Liver (tissue), 9 donors: Measurements from ENCODE around the gene GLRX3. TPM values are rescaled to one million over a fixed set of nuclear protein-coding genes. Genes with fewer than 3 reads are reported as not detected.
"Not testable (repeated sequence)": the region's sequence is repeated elsewhere in the genome, so short reads cannot be mapped to it uniquely, and the experiment has no call there.

Experiments
- DNase-seq: peaks from one replicate; pipeline ENCODE4 v3.0.0-alpha.2; 2017; ENCODE audit warnings: low spot score
- H3K27ac ChIP-seq, 2 donors: one replicate each; pipeline ENCODE4 v1.7.0; 2013; ENCODE audit warnings: inconsistent platforms in 2 of 2, low read length in 2 of 2, control low read depth in 1 of 2, low read depth in 1 of 2, mild to moderate bottlenecking in 1 of 2
- H3K27me3 ChIP-seq, 4 donors: one replicate each; pipeline versions ENCODE4 v1.6.1 to v1.7.0; 2013; ENCODE audit warnings: low read length in 3 of 4, inconsistent platforms in 1 of 4, mild to moderate bottlenecking in 1 of 4, moderate library complexity in 1 of 4; ENCODE audit not compliant: control insufficient read depth in 4 of 4, insufficient read depth in 4 of 4
- H3K36me3 ChIP-seq, 4 donors: one replicate each; pipeline versions ENCODE4 v1.6.1 to v1.7.0; 2013; ENCODE audit warnings: low read length in 3 of 4, mild to moderate bottlenecking in 3 of 4, low read depth in 1 of 4, moderate library complexity in 1 of 4; ENCODE audit not compliant: control insufficient read depth in 4 of 4, insufficient read depth in 3 of 4
- H3K4me1 ChIP-seq, 4 donors: one replicate each; pipeline versions ENCODE4 v1.6.1 to v1.7.0; 2013; ENCODE audit warnings: low read length in 3 of 4, mild to moderate bottlenecking in 3 of 4, moderate library complexity in 1 of 4; ENCODE audit not compliant: control insufficient read depth in 4 of 4, insufficient read depth in 4 of 4
- H3K4me3 ChIP-seq, 3 donors: one replicate each; pipeline versions ENCODE4 v1.6.1 to v1.7.0; 2013; ENCODE audit warnings: low read length in 3 of 3, control low read depth in 1 of 3, low read depth in 1 of 3, mild to moderate bottlenecking in 1 of 3
- H3K9ac ChIP-seq, 2 donors: one replicate each; pipeline ENCODE4 v1.7.0; 2013; ENCODE audit warnings: low read length in 2 of 2, mild to moderate bottlenecking in 2 of 2, moderate library complexity in 2 of 2, control low read depth in 1 of 2, low read depth in 1 of 2
- H3K9me3 ChIP-seq, 4 donors: one replicate each; pipeline versions ENCODE4 v1.6.1 to v1.7.0; 2013; ENCODE audit warnings: low read length in 3 of 4; ENCODE audit not compliant: control insufficient read depth in 4 of 4
- EGR1 ChIP-seq, 2 donors: IDR thresholded peaks; 2 replicates each; pipeline ENCODE4 v1.6.1; 2016 to 2018; ENCODE audit warnings: antibody characterized with exemption in 2 of 2, low read depth in 2 of 2
- FOXA1 ChIP-seq: IDR thresholded peaks from 2 replicates; pipeline ENCODE4 v1.6.1; 2016; ENCODE audit warnings: antibody characterized with exemption
- FOXA2 ChIP-seq: IDR thresholded peaks from 2 replicates; pipeline ENCODE4 v1.6.1; 2016; ENCODE audit warnings: antibody characterized with exemption
- GABPA ChIP-seq, 2 donors: IDR thresholded peaks in 1 of 2; conservative IDR thresholded peaks in 1 of 2; 2 replicates each; pipeline ENCODE4 v1.6.1; 2016; ENCODE audit warnings: antibody characterized with exemption in 2 of 2, mild to moderate bottlenecking in 1 of 2, moderate library complexity in 1 of 2
- JUND ChIP-seq, 2 donors: IDR thresholded peaks; 2 replicates each; pipeline ENCODE4 v1.6.1; 2016; ENCODE audit warnings: antibody characterized with exemption in 2 of 2
- RAD21 ChIP-seq, 2 donors: IDR thresholded peaks; 2 replicates each; pipeline ENCODE4 v1.6.1; 2016; ENCODE audit warnings: antibody characterized with exemption in 2 of 2, mild to moderate bottlenecking in 2 of 2
- TAF1 ChIP-seq: conservative IDR thresholded peaks from 2 replicates; pipeline ENCODE4 v1.6.1; 2016; ENCODE audit warnings: antibody characterized with exemption, mild to moderate bottlenecking
- WGBS: extraction: QIAGEN DNeasy Blood & Tissue Kit; methylation state at CpG from one replicate; pipeline ENCODE4 v1.1.7; 2013; 5-methylcytosine and 5-hydroxymethylcytosine counted together
- polyA plus RNA-seq, 2 donors: library from polyadenylated mRNA; stranded (reverse) in 1 of 2; unstranded in 1 of 2; fragments of 200-250 nt in 1 of 2; fragments of >200 nt in 1 of 2; fragmentation: Nextera tagmentation in 1 of 2; extraction: Ambion mirVana in 1 of 2; gene quantifications; one replicate each; pipeline versions ENCODE4 v1.2.1 to v1.2.3, GENCODE V29; 2013 to 2015
- total RNA-seq, 2 donors: library from RNA; depleted of rRNA; stranded (reverse); fragments of >200 nt; gene quantifications; one replicate each; pipeline ENCODE4 v1.2.3, GENCODE V29; 2014
- TF ChIP-seq, protein P1 (sequence below): IDR thresholded peaks from 2 replicates; pipeline ENCODE4 v1.6.1; 2016; ENCODE audit warnings: antibody characterized with exemption
- TF ChIP-seq, protein P2 (sequence below): IDR thresholded peaks from 2 replicates; pipeline ENCODE4 v1.6.1; 2016; ENCODE audit warnings: antibody characterized with exemption
- TF ChIP-seq, protein P3 (sequence below): IDR thresholded peaks from 2 replicates; pipeline ENCODE4 v1.6.1; 2016; ENCODE audit warnings: antibody characterized with exemption
- donor health status: healthy.
- donor health status: healthy.
- donor health status: healthy.
- donor health status: healthy.
- donor health status: healthy.

The GLRX3 gene
- total and polyA plus RNA-seq, 4 donors = 24.0 to 34.0 (median 28.5) TPM

DNA sequence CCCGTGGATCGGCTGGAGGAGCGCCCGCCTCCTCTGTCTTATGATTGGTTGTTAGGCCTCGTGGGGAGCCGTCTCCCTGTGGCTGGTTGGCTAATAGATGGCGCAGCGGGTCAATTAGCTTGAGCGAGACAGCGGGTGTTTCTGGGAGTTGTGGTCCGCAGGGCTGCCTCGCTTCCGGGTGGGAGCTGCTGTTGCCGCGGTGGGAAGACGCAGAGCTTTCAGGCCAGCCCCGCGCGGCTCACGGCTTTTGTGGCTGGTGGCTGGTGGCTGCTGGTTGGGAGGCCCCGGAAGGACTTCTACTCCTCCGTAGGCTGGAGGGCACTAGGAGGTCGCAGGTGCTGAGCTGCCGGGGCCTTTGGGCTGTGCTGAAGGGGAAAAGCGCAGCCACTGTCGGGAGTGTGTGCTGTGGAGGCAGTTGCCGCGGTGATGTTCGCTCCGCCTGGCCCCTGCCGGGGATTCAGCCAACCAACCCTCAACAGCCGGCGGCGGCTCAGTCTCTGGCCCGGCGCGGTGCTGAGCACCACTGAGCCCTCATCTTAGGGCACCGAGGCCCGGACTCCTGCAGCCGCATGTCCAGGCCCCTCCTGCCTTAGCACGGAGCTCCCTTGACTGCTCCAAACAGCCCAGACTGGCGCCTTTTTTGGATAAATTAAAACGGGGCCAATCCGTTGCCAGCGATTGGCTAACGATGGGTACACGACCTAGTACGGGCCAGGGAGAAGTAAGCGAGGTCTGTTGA is 24.9 kb upstream of the GLRX3 start (continued):
- TF ChIP-seq, protein P1, sequence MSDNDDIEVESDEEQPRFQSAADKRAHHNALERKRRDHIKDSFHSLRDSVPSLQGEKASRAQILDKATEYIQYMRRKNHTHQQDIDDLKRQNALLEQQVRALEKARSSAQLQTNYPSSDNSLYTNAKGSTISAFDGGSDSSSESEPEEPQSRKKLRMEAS = peak; percentile 59
- TF ChIP-seq FOXA2 = no peak
- TF ChIP-seq FOXA1 = no peak
- TF ChIP-seq, protein P2, sequence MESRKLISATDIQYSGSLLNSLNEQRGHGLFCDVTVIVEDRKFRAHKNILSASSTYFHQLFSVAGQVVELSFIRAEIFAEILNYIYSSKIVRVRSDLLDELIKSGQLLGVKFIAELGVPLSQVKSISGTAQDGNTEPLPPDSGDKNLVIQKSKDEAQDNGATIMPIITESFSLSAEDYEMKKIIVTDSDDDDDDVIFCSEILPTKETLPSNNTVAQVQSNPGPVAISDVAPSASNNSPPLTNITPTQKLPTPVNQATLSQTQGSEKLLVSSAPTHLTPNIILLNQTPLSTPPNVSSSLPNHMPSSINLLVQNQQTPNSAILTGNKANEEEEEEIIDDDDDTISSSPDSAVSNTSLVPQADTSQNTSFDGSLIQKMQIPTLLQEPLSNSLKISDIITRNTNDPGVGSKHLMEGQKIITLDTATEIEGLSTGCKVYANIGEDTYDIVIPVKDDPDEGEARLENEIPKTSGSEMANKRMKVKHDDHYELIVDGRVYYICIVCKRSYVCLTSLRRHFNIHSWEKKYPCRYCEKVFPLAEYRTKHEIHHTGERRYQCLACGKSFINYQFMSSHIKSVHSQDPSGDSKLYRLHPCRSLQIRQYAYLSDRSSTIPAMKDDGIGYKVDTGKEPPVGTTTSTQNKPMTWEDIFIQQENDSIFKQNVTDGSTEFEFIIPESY = peak; percentile 96
- TF ChIP-seq TAF1 = no peak
- TF ChIP-seq RAD21 (IDR thresholded peaks at IDR 0.05) = no peak

DNA sequence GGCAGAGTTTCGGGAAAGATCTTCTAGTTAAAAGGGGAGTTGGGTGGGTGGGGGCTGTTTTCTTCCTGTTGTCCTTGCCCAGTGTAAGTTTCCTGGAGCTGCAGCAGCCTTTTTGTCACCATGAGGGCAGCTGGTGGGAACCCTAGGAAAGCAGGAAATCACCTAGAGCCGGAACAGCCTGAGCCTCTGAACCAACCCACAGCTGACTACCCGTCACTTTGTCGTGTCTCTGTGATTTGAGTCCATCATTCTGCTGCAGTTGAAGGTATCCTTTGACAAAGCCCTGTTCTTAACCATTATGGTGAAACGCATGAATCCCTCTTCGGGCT is 24.4 kb upstream of the GLRX3 start:
- Histone ChIP-seq H3K9ac (peak overlapping the region in 1 of 2 donors; percentile 27), H3K4me1 (peaks cover 3 to 25% (median 17%) of the 10 kb centered on the region in 4 donors), H3K27ac (peak overlapping the region; percentile 72 to 78), H3K27me3 (no peaks in the 10 kb centered on the region), H3K9me3 (no peaks in the 10 kb centered on the region), H3K4me3 (peak overlapping the region; percentile 67 to 83 (median 78)), H3K36me3 (no peaks in the 10 kb centered on the region)
- TF ChIP-seq GABPA (IDR thresholded peaks at IDR 0.05 in 1 of 2, conservative IDR thresholded peaks at IDR 0.05 in 1 of 2) (no peak), FOXA1 (no peak), JUND (IDR thresholded peaks at IDR 0.05) (no peak)
- DNase-seq = no peak
- whole genome bisulfite sequencing = 72% methylated on average over 6 of the region's 6 CpGs

DNA sequence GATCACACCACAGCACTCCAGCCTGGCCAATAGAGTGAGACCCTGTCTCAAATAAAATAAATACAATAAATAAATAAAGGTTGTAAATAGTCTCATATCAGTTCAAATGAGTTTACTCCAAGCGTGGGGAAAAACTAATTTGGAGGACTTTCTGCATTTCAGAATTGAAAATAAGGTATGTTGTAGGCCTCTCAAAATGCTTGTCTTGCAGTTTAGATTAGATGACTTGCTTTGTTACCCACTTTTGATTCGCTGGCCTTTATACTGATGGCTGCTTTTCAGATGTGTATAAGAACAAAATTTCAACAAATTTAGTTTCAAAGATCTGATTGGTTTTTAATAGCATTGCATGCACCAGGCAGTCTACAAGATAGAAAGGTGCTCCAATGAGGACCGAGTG is 23.4 kb upstream of the GLRX3 start:
- H3K4me1 ChIP-seq = peaks cover 3 to 25% (median 17%) of the 10 kb centered on the region in 4 donors
- H3K9ac ChIP-seq = no peak overlapping the region
- no peaks in the 10 kb centered on the region for H3K36me3 ChIP-seq
- WGBS = 98% methylated on average over 3 of the region's 3 CpGs
- no peak for DNase-seq
- no peaks in the 10 kb centered on the region for H3K27me3 ChIP-seq
- H3K27ac ChIP-seq = no peak overlapping the region
- TF ChIP-seq, protein P3, sequence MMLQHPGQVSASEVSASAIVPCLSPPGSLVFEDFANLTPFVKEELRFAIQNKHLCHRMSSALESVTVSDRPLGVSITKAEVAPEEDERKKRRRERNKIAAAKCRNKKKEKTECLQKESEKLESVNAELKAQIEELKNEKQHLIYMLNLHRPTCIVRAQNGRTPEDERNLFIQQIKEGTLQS = no peak
- no peak for TF ChIP-seq EGR1 (IDR thresholded peaks at IDR 0.05; ENCODE audit: low read depth in 2 of 2)
- no peak overlapping the region for H3K4me3 ChIP-seq
- H3K9me3 ChIP-seq = no peaks in the 10 kb centered on the region

DNA sequence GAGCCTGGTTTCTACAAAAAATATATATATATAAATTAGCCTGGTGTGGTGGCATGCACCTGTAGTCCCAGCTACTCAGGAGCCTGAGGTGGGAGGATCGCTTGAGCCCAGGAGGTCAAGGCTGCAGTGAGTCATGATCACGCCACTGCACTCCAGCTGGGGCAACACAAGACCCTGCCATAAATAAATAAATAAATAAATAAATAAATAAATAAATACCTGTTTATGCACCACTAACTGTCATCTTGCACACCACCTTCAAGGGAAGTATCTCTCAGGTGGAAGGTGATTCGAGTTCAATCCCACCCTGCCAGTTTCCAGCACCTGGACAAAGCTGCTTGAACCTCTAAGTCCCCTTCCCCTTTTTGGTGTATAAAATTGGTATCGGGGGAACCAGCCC is 19.2 kb upstream of the GLRX3 start:
- not testable (repeated sequence) for H3K9ac ChIP-seq, H3K4me3 ChIP-seq, H3K27me3 ChIP-seq, H3K4me1 ChIP-seq, H3K36me3 ChIP-seq, H3K27ac ChIP-seq, H3K9me3 ChIP-seq, DNase-seq
- 97% methylated on average over 4 of the region's 4 CpGs for WGBS

DNA sequence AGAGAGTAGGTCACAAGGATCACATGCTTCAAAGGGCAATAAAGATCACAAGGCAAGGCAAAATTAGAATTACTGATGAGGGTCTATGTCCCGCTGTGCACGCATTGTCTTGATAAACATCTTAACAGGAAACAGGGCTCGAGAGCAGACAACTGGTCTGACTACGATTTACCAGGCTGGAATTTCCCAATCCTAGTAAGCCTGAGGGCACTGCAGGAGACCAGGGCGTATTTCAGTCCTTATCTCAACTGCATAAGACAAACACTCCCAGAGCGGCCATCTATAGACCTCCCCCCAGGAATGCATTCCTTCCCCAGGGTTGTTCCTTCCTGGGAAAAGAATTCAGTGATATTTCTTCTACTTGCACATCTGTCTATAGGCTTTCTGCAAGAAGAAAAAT is 18.7 kb upstream of the GLRX3 start:
- H3K4me1 ChIP-seq, DNase-seq, H3K9me3 ChIP-seq, H3K27ac ChIP-seq, H3K27me3 ChIP-seq, H3K9ac ChIP-seq, H3K36me3 ChIP-seq, H3K4me3 ChIP-seq: not testable (repeated sequence)
- WGBS = 79% methylated on average over 6 of the region's 6 CpGs
